ENCODE measurements around the gene ANAPC10. TPM values are rescaled to one million over a fixed set of nuclear protein-coding genes. Genes with fewer than 3 reads are reported as not detected.

The ANAPC10 gene
- total and polyA plus RNA-seq, 2 donors (not counting 3 experiments of a cell fraction or from before 2014, with no cell fraction given) = 15.7 to 24.0 TPM

- Histone ChIP-seq H3K79me2 (ENCODE audit: control insufficient read depth, insufficient read depth, low read length) (peaks cover 4% of the 10 kb centered on the region), H3K4me1 (ENCODE audit: control insufficient read depth, extremely low read depth, insufficient read depth, low read length) (no peaks in the 10 kb centered on the region), H3K9me3 (replicated peaks; ENCODE audit: control insufficient read depth, insufficient read depth, low read length) (no peaks in the 10 kb centered on the region), H3K9me1 (replicated peaks; ENCODE audit: control insufficient read depth, extremely low read depth, insufficient read depth, low read length) (no peaks in the 10 kb centered on the region), H3K36me3 (ENCODE audit: control insufficient read depth in 2 of 2, extremely low read depth in 1 of 2, insufficient read depth in 2 of 2, low read length in 2 of 2) (no peaks in the 10 kb centered on the region), H3K4me3 (replicated peaks in 1 of 3; ENCODE audit: insufficient read depth in 1 of 3, low read depth in 1 of 3, low read length in 3 of 3) (no peak overlapping the region), H2AFZ (ENCODE audit: low read depth, low read length) (no peak overlapping the region), H3K27me3 (ENCODE audit: control insufficient read depth in 2 of 2, insufficient read depth in 2 of 2, low read length in 2 of 2) (no peaks in the 10 kb centered on the region), H3K27ac (ENCODE audit: insufficient read depth, low read depth, low read length) (no peak overlapping the region), H4K20me1 (replicated peaks; ENCODE audit: control insufficient read depth, extremely low read depth, insufficient read depth, low read length) (peaks cover 2% of the 10 kb centered on the region), H3K9ac (replicated peaks; ENCODE audit: extremely low read depth, insufficient read depth, low read length) (no peak overlapping the region), H3K4me2 (ENCODE audit: insufficient read depth, low read length) (no peak overlapping the region)
- intact Hi-C loops (cut with micrococcal nuclease) = no loop called here
- BruUV-seq (replicated peaks) = no TSS peak
- dilution Hi-C loops (cut with MboI; ENCODE audit: extremely low pct_ligation_motif_present, low sequenced_read_pairs) = no loop called here
- TF ChIP-seq POLR2AphosphoS5 (IDR thresholded peaks at IDR 0.05; ENCODE audit: insufficient read depth, low read depth, low read length) (no peak), JUN (IDR thresholded peaks at IDR 0.05; ENCODE audit: borderline replicate concordance, insufficient read depth, insufficient read length, low read depth) (no peak), POLR2A (IDR thresholded peaks at IDR 0.05; ENCODE audit: low read depth, low read length) (no peak), CTCF (IDR thresholded peaks at IDR 0.05; ENCODE audit: extremely low read depth in 1 of 2, insufficient read depth in 1 of 2, low read depth in 1 of 2, low read length in 2 of 2) (no peak), FOS (IDR thresholded peaks at IDR 0.05; ENCODE audit: borderline replicate concordance, insufficient read depth, low read length) (no peak), GATA2 (IDR thresholded peaks at IDR 0.05; ENCODE audit: insufficient read depth, insufficient read length, low read depth, low read length) (no peak), EZH2 (IDR thresholded peaks at IDR 0.05; ENCODE audit: borderline replicate concordance, low read depth, low read length, severe bottlenecking) (no peak), MAX (IDR thresholded peaks at IDR 0.05; ENCODE audit: insufficient read depth, insufficient read length) (no peak), MYC (IDR thresholded peaks at IDR 0.05; ENCODE audit: low read depth, low read length) (no peak)
- DNase-seq (ENCODE audit: low read depth, low spot score) (no peak), FAIRE-seq (no peak)
- CTCF ChIA-PET = no interaction called here
- POLR2A ChIA-PET = no interaction called here
These were observed 56.6 kb downstream of the ANAPC10 start for GRCh38 chr4:145041378-145041777.

Measured in endothelial cell of umbilical vein (primary cell).